Measurements from ENCODE around the gene CRY2.

DNA sequence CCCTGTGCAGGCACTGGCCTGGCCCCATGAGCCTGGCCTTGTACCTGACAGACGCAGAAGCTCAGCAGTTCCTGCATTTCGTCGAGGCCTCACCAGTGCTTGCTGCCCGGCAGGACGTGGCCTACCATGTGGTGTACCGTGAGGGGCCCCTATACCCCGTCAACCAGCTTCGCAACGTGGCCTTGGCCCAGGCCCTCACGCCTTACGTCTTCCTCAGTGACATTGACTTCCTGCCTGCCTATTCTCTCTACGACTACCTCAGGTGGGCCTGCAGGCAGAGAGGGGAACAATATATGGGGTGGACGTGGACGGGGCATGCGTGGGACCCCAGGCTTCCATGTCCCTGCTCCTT lies 80.0 kb downstream of the CRY2 start:
- TF ChIP-seq, protein P1, sequence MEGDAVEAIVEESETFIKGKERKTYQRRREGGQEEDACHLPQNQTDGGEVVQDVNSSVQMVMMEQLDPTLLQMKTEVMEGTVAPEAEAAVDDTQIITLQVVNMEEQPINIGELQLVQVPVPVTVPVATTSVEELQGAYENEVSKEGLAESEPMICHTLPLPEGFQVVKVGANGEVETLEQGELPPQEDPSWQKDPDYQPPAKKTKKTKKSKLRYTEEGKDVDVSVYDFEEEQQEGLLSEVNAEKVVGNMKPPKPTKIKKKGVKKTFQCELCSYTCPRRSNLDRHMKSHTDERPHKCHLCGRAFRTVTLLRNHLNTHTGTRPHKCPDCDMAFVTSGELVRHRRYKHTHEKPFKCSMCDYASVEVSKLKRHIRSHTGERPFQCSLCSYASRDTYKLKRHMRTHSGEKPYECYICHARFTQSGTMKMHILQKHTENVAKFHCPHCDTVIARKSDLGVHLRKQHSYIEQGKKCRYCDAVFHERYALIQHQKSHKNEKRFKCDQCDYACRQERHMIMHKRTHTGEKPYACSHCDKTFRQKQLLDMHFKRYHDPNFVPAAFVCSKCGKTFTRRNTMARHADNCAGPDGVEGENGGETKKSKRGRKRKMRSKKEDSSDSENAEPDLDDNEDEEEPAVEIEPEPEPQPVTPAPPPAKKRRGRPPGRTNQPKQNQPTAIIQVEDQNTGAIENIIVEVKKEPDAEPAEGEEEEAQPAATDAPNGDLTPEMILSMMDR (IDR thresholded peaks at IDR 0.05; ENCODE audit: low read depth, low read length, poor library complexity, severe bottlenecking) = no peak
- no peak for TF ChIP-seq EZH2phosphoT487 (IDR thresholded peaks at IDR 0.05; ENCODE audit: borderline replicate concordance, low read length)
